ENCODE results near the gene PIGT. TPM values are rescaled to one million over a fixed set of nuclear protein-coding genes. Genes with fewer than 3 reads are reported as not detected.

Gene PIGT
- total RNA-seq, 1 experiment from 2014 or later, result 101 TPM

GRCh38 chr20:45423700-45424099 is 7.8 kb downstream of the PIGT start:
- intact Hi-C loops (cut with micrococcal nuclease; ENCODE audit: unreplicated experiment), result no loop called here
- Histone ChIP-seq H3K4me1 (replicated peaks; ENCODE audit: insufficient read depth) (peaks cover 14% of the 10 kb centered on the region), H4K20me1 (ENCODE audit: insufficient read depth) (no peaks in the 10 kb centered on the region), H3K9me2 (ENCODE audit: insufficient read depth) (no peaks in the 10 kb centered on the region), H3K4me3 (no peak overlapping the region), H3F3A (ENCODE audit: insufficient read depth, low read depth) (peaks cover 15% of the 10 kb centered on the region), H3K27me3 (ENCODE audit: insufficient read depth, low read depth) (no peaks in the 10 kb centered on the region), H3K4me2 (no peak overlapping the region), H2AFZ (no peak overlapping the region), H3K79me2 (ENCODE audit: low read depth) (no peaks in the 10 kb centered on the region), H3K27ac (no peak overlapping the region), H3K36me3 (ENCODE audit: low read depth) (peaks cover 22% of the 10 kb centered on the region; the same call in 1 of the 2 replicates), H3K9me3 (ENCODE audit: insufficient read depth, low read depth) (no peaks in the 10 kb centered on the region)
- CTCF ChIA-PET, result no interaction called here
- no TSS peak for BruUV-seq (replicated peaks)
- POLR2A ChIA-PET (ENCODE audit: unreplicated experiment), result no interaction called here
- DNase-seq, result no peak
- TF ChIP-seq CTCF (conservative IDR thresholded peaks at IDR 0.05) (no peak), EZH2 (IDR thresholded peaks at IDR 0.05; ENCODE audit: low read depth) (no peak)

GRCh38 chr20:45425561-45425960 is 9.6 kb downstream of the PIGT start:
- no TSS peak for BruUV-seq (replicated peaks)
- no peak overlapping the region for H2AFZ ChIP-seq
- H4K20me1 ChIP-seq (ENCODE audit: insufficient read depth), result no peaks in the 10 kb centered on the region
- intact Hi-C loops (cut with micrococcal nuclease; ENCODE audit: unreplicated experiment), result no loop called here
- peaks cover 16% of the 10 kb centered on the region; the same call in 1 of the 2 replicates for H3K36me3 ChIP-seq (ENCODE audit: low read depth)
- no peaks in the 10 kb centered on the region for H3K79me2 ChIP-seq (ENCODE audit: low read depth)
- DNase-seq, result no peak
- no peak for TF ChIP-seq CTCF (conservative IDR thresholded peaks at IDR 0.05)
- no peak overlapping the region for H3K27ac ChIP-seq
- no peak overlapping the region for H3K4me3 ChIP-seq
- H3K9me2 ChIP-seq (ENCODE audit: insufficient read depth), result no peaks in the 10 kb centered on the region
- H3K4me2 ChIP-seq, result no peak overlapping the region
- no peaks in the 10 kb centered on the region for H3K9me3 ChIP-seq (ENCODE audit: insufficient read depth, low read depth)
- CTCF ChIA-PET, result no interaction called here
- POLR2A ChIA-PET (ENCODE audit: unreplicated experiment), result no interaction called here
- H3F3A ChIP-seq (ENCODE audit: insufficient read depth, low read depth), result peaks cover 9% of the 10 kb centered on the region
- H3K4me1 ChIP-seq (replicated peaks; ENCODE audit: insufficient read depth), result no peaks in the 10 kb centered on the region
- H3K27me3 ChIP-seq (ENCODE audit: insufficient read depth, low read depth), result no peaks in the 10 kb centered on the region

GRCh38 chr20:45426320-45427016 is 10.5 kb downstream of the PIGT start:
- Histone ChIP-seq H3K27ac (no peak overlapping the region), H3K79me2 (ENCODE audit: low read depth) (no peaks in the 10 kb centered on the region), H3K27me3 (ENCODE audit: insufficient read depth, low read depth) (no peaks in the 10 kb centered on the region), H3F3A (ENCODE audit: insufficient read depth, low read depth) (peaks cover 3% of the 10 kb centered on the region; the same call in 1 of the 2 replicates), H3K4me3 (no peak overlapping the region), H4K20me1 (ENCODE audit: insufficient read depth) (no peaks in the 10 kb centered on the region), H3K4me2 (no peak overlapping the region), H3K4me1 (replicated peaks; ENCODE audit: insufficient read depth) (no peaks in the 10 kb centered on the region), H3K9me3 (ENCODE audit: insufficient read depth, low read depth) (no peaks in the 10 kb centered on the region), H3K36me3 (ENCODE audit: low read depth) (0 out of 2 replicates have a peak, but pooled peaks cover 10% of the 10 kb centered on the region), H2AFZ (no peak overlapping the region), H3K9me2 (ENCODE audit: insufficient read depth) (no peaks in the 10 kb centered on the region)
- CTCF ChIA-PET, result interaction anchor here (0.6 kb wide), 1 partner anchor 76 kb away, joined by 3 read pairs; no protein-coding TSS in a partner anchor
- no peak for TF ChIP-seq CTCF (conservative IDR thresholded peaks at IDR 0.05)
- TF ChIP-seq EZH2 (IDR thresholded peaks at IDR 0.05; ENCODE audit: low read depth), result no peak
- intact Hi-C loops (cut with micrococcal nuclease; ENCODE audit: unreplicated experiment), result no loop called here
- BruUV-seq (replicated peaks), result no TSS peak
- DNase-seq, result no peak
- POLR2A ChIA-PET (ENCODE audit: unreplicated experiment), result no interaction called here
